ENCODE data around the gene TAF11L12.

GRCh38 chr5:17619354-17619753, 9.2 kb downstream of the TAF11L12 start:
- TF ChIP-seq, protein P1, sequence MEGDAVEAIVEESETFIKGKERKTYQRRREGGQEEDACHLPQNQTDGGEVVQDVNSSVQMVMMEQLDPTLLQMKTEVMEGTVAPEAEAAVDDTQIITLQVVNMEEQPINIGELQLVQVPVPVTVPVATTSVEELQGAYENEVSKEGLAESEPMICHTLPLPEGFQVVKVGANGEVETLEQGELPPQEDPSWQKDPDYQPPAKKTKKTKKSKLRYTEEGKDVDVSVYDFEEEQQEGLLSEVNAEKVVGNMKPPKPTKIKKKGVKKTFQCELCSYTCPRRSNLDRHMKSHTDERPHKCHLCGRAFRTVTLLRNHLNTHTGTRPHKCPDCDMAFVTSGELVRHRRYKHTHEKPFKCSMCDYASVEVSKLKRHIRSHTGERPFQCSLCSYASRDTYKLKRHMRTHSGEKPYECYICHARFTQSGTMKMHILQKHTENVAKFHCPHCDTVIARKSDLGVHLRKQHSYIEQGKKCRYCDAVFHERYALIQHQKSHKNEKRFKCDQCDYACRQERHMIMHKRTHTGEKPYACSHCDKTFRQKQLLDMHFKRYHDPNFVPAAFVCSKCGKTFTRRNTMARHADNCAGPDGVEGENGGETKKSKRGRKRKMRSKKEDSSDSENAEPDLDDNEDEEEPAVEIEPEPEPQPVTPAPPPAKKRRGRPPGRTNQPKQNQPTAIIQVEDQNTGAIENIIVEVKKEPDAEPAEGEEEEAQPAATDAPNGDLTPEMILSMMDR (IDR thresholded peaks at IDR 0.05; ENCODE audit: low read depth, low read length): no peak
- no peak for TF ChIP-seq EZH2phosphoT487 (IDR thresholded peaks at IDR 0.05; ENCODE audit: low read depth)

Data from OCI-LY3 (cell line).